Epidermal melanocyte (primary cell): ENCODE measurements around the gene KIR2DL1.
"Not testable (repeated sequence)": the region's sequence is repeated elsewhere in the genome, so short reads cannot be mapped to it uniquely, and the experiment has no call there.

Source experiments
- DNase-seq: peaks from one replicate; pipeline ENCODE4 v3.0.0; 2011; ENCODE audit warnings: low spot score; ENCODE audit not compliant: insufficient read length

The KIR2DL1 gene

DNA sequence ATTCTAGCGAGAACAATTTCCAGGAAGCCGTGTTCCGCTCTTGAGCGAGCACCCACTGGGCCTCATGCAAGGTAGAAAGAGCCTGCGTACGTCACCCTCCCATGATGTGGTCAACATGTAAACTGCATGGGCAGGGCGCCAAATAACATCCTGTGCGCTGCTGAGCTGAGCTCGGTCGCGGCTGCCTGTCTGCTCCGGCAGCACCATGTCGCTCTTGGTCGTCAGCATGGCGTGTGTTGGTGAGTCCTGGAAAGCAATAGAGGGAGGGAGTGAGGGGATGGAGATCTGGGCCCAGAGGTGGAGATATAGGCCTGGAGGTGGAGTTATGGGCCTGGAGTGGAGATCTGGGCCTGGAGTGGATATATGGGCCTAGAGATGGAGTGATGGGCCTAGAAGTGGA, at the start of gene KIR2DL1:
Gene KIR2DL1, plus strand, starts transcription at position 148 of the 400 bp plus-strand sequence. Its CDS starts 58 bp downstream, at position 206.
- DNase-seq = not testable (repeated sequence)

DNA sequence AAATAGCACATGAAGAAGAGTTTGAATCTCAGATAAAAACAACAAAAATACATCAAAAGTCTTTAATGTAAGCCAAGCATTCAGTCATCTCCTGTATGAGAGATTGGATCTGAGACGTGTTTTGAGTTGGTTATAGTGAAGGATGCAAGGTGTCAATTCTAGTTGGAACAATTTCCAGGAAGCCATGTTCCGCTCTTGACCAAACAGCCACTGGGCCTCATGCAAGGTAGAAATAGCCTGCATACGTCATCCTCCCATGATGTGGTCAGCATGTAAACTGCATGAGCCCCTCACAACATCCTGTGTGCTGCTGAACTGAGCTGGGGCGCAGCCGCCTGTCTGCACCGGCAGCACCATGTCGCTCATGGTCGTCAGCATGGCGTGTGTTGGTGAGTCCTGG, 45.5 kb upstream of the KIR2DL1 start, which contains the start of gene KIR3DL3:
Gene KIR3DL3, plus strand, starts transcription at position 301 of the 400 bp plus-strand sequence. Its CDS starts 55 bp downstream, at position 356.
- no peak for DNase-seq

DNA sequence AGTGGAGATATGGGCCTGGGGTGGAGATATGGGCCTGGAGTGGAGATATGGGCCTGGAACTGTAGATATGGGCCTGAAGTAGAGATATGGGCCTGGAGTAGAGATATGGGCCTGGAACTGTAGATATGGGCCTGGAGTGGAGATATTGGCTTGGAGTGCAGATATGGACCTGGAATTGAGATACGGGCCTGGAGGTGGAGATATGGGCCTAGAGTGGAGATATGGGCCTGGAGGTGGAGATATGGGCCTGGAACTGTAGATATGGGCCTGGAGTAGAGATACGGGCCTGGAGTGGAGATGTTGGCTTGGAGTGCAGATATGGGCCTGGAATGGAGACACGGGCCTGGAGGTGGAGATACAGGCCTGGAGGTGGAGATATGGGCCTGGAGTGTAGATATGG, 44.9 kb upstream of the KIR2DL1 start:
- no peak for DNase-seq

DNA sequence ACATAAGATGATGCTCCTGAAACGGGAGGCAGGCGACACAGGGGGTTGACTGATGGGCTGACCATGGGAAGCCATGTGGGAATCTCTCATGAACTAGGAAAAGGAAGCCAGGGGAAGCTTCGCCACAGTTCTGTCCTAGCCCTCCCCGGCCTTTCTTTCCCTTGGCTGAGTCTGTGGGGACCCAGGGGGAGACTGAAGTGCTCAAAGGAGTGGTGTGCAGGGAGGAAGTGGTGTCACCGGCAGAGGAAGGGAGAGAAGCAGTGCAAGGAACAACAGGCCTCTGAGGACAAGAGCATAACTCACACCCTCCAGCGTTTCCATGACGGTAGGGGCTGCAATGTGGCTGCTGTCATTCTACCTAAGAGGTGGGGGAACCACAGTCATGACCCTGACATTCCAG, 44.3 kb upstream of the KIR2DL1 start:
- no peak for DNase-seq

DNA sequence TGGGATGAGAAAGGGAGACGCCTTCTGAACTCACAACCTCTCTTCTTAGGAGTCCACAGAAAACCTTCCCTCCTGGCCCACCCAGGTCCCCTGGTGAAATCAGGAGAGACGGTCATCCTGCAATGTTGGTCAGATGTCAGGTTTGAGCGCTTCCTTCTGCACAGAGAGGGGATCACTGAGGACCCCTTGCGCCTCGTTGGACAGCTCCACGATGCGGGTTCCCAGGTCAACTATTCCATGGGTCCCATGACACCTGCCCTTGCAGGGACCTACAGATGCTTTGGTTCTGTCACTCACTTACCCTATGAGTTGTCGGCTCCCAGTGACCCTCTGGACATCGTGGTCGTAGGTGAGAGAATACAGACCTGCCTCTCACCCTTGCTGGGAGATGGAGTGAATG, 42.0 kb upstream of the KIR2DL1 start:
- no peak for DNase-seq

DNA sequence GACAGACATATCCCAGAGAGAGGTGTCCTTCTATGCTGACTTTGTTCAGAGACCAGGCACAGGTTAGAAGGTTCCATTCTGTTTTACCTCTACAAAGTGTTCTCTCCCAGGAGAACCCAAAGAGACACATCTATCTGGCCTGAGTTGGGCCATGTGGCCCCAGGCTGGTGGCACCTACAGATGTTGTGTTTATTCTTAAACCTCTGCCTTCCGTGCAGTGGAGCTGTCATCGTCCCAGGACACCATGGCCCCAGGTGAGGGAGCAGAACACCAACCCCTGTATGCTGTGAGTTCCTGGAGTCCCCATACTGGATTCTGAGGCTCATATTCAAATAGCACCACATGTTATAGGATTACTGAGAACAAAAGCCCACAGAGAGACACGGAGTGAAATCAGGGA, 41.4 kb upstream of the KIR2DL1 start:
- DNase-seq = no peak

- DNase-seq = no peak
Observed at GRCh38 chr19:54729416-54730188, 40.0 kb upstream of the KIR2DL1 start.

DNA sequence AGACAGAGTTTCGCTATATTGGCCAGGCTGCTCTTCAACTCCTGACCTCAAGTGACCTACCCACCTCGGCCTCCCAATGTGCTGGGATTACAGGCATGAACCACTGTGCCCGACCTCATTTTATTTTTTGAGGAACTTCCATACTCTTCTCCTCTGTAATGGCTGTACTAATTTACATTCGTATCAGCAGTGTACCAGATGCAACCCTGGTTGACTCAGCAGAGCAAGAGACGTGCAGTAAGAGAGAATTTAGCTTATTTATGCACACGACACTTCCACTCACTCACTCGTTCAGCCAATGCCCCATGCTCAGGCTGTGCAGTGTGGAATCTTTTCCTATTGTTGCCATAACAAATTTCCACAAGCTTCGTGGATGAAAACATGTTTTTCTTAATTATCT, 38.4 kb upstream of the KIR2DL1 start:
- no peak for DNase-seq

DNA sequence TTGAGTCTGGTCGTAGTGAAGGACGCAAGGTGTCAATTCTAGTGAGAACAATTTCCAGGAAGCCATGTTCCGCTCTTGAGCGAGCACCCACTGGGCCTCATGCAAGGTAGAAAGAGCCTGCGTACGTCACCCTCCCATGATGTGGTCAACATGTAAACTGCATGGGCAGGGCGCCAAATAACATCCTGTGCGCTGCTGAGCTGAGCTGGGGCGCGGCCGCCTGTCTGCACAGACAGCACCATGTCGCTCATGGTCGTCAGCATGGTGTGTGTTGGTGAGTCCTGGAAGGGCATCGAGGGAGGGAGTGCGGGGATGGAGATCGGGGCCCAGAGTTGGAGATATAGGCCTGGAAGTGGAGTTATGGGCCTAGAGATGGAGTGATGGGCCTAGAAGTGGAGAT, 31.3 kb upstream of the KIR2DL1 start, which contains the start of gene KIR2DL3:
Gene KIR2DL3, plus strand, starts transcription at position 208 of the 400 bp plus-strand sequence. Its CDS starts 33 bp downstream, at position 241.
- not testable (repeated sequence) for DNase-seq

GRCh38 chr19:54738715-54739114, 30.9 kb upstream of the KIR2DL1 start:
- no peak for DNase-seq

GRCh38 chr19:54739587-54740497, 29.8 kb upstream of the KIR2DL1 start:
- DNase-seq = no peak

GRCh38 chr19:54741950-54742349, 27.6 kb upstream of the KIR2DL1 start:
- not testable (repeated sequence) for DNase-seq

DNA sequence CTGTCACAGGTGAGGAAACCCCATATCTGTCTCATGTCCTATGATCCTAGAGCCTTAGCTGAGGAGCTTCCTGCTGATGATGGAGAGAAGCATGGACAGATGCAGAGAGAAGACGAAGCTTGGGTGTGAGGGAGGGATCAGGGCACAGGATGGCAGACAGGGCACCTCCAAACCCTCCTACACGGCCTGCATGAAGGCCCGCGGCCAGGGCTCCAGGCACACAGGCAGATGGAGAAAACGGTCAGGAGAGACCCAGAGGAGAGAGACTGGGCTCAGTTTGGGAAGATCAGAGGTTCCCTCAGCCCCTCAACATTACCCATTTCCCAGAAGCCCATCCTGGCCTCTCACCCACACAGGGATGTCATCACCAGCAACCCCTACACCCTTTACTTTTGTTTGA, 25.5 kb upstream of the KIR2DL1 start:
- not testable (repeated sequence) for DNase-seq

DNA sequence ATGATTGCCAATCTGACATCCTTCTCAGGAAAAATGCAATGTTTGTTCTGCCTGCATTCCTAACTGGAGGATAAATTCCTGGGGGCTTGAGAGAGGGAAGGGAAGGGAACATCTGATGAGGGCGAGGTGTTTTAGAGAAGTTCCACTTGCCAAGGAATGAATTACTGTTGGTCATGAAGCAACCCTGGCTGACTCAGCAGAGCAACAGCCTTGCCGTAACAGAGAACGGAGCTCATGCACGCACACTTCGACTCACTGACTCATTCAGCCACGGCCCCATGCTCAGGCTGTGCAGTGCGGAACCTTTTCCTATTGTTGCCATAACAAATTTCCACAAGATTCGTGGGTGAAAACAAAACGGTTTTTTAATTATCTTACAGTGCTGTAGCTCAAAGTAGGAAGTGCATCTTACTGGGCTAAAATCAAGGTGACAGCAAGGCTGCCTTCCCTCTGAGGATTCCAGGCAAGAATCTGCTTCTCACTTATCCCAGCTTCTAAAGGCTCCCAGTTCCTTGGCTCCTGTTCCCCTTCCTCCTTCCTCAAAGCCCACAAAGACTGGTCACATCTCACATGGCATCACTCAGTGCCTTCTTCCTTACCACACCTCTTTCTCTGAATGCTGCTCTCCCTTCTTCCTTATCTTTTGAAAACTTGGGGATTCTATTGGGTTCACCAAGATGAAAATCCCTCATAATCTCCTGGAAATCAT, 21.8 kb upstream of the KIR2DL1 start:
- not testable (repeated sequence) for DNase-seq

DNA sequence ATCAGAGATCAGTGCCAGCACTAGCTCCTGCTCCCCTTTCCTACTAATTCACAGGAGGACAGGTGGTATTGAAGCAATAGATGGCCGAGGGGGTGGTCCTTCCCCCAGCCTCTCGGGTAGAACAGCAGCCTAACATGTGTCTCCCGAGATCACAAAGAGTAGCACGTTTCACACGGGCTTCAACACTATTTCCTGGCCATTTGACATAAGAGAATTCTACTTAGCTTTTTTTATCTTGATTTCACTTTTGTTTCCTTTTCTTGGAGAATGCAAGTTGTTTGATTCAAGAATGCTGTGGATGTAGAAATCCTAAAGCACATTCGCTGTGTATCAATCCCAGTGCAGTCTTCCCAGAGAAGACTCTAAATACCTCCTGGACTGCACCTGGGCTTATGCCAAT, 19.3 kb upstream of the KIR2DL1 start:
- DNase-seq = not testable (repeated sequence)

- not testable (repeated sequence) for DNase-seq
Observed at GRCh38 chr19:54756204-54757110, 13.1 kb upstream of the KIR2DL1 start.

DNA sequence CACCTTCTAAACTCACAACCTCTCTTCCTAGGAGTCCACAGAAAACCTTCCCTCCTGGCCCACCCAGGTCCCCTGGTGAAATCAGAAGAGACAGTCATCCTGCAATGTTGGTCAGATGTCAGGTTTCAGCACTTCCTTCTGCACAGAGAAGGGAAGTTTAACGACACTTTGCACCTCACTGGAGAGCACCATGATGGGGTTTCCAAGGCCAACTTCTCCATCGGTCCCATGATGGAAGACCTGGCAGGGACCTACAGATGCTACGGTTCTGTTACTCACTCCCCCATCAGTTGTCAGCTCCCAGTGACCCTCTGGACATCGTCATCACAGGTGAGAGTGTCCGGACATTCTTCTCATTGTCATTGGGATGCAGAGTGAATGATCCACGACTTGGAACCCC, 11.0 kb upstream of the KIR2DL1 start:
- DNase-seq = not testable (repeated sequence)

GRCh38 chr19:54764219-54764618, 5.4 kb upstream of the KIR2DL1 start:
- DNase-seq = not testable (repeated sequence)

DNA sequence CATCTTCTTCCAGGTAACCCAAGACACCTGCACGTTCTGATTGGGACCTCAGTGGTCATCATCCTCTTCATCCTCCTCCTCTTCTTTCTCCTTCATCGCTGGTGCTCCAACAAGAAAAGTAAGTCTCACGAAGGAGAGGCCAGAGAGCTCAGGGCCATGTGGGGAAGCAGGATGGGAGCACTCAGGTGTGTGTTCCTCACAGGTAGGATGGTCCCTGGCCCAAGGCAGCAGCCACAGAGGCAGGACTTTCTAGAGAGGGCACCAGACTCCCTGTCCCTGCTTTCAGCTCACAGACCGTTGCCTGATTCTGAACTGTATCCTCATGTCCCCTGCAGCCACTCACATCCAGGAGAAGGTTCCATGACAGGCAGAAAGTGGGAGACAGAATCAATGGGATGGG, 3.1 kb upstream of the KIR2DL1 start:
- not testable (repeated sequence) for DNase-seq

- DNase-seq = not testable (repeated sequence)
Observed at GRCh38 chr19:54770511-54770910, 918 bp downstream of the KIR2DL1 start.
